ENCODE measurements around the gene FBXO10. TPM values are rescaled to one million over a fixed set of nuclear protein-coding genes. Genes with fewer than 3 reads are reported as not detected.
A peak's percentile ranks its signal among the peaks of the same experiment; 100 is the strongest.

Gene FBXO10
- total RNA-seq, 1 experiment from 2014 or later, result 14.0 TPM

- TF ChIP-seq AFF4 (CRISPR knock-in tag; IDR thresholded peaks at IDR 0.05; ENCODE audit: borderline replicate concordance), result peak; percentile 97; the same call in 1 of the 2 replicates
- peak; percentile 65 for TF ChIP-seq PRDM15 (CRISPR knock-in tag; IDR thresholded peaks at IDR 0.05)
- no peak for TF ChIP-seq ZNF416 (CRISPR knock-in tag; IDR thresholded peaks at IDR 0.05)
- no peak for TF ChIP-seq GTF2I (CRISPR knock-in tag; conservative IDR thresholded peaks at IDR 0.05)
- no peak for TF ChIP-seq SOX15 (CRISPR knock-in tag; IDR thresholded peaks at IDR 0.05)
- TF ChIP-seq ZNF512 (CRISPR knock-in tag; IDR thresholded peaks at IDR 0.05; ENCODE audit: borderline replicate concordance), result peak; percentile 71; the same call in 1 of the 2 replicates
- TF ChIP-seq RELA (CRISPR knock-in tag; IDR thresholded peaks at IDR 0.05; ENCODE audit: borderline replicate concordance), result peak; percentile 97
- no peak for TF ChIP-seq PRRX2 (CRISPR knock-in tag; IDR thresholded peaks at IDR 0.05)
- peak; percentile 99 for TF ChIP-seq MAX (CRISPR knock-in tag; IDR thresholded peaks at IDR 0.05)
- peak; percentile 43 for TF ChIP-seq NFYB (CRISPR knock-in tag; conservative IDR thresholded peaks at IDR 0.05; ENCODE audit: low read depth)
- peak; percentile 62; the same call in 1 of the 2 replicates for TF ChIP-seq NR2C2 (CRISPR knock-in tag; IDR thresholded peaks at IDR 0.05)
Observed at GRCh38 chr9:37592108-37592951, 16.1 kb upstream of the FBXO10 start, which contains the start of gene TOMM5 (continued).

GRCh38 chr9:37587521-37587920 is 11.3 kb upstream of the FBXO10 start:
- peaks cover 20% of the 10 kb centered on the region for H3K4me1 Mint-ChIP-seq
- H3K9me3 Mint-ChIP-seq, result no peaks in the 10 kb centered on the region
- H3K27me3 Mint-ChIP-seq (ENCODE audit: low read depth), result peaks cover 7% of the 10 kb centered on the region
- H3K27ac Mint-ChIP-seq, result no peak overlapping the region
- ATAC-seq, result no peak
- DNase-seq (ENCODE audit: low spot score), result no peak
- CTCF ChIA-PET, result no interaction called here
- H3K4me3 Mint-ChIP-seq, result no peak overlapping the region
- POLR2A ChIA-PET, result no interaction called here
- peaks cover 62% of the 10 kb centered on the region for H3K36me3 Mint-ChIP-seq
- no peak for TF ChIP-seq MXD4 (CRISPR knock-in tag; IDR thresholded peaks at IDR 0.05; ENCODE audit: borderline replicate concordance)
- no peak for TF ChIP-seq FOXP1 (CRISPR knock-in tag; IDR thresholded peaks at IDR 0.05; ENCODE audit: borderline replicate concordance)
- TF ChIP-seq ATF6 (CRISPR knock-in tag; IDR thresholded peaks at IDR 0.05), result no peak
- no peak for TF ChIP-seq ATF2 (CRISPR knock-in tag; IDR thresholded peaks at IDR 0.05; ENCODE audit: borderline replicate concordance, low read depth)
- TF ChIP-seq FOXP4 (CRISPR knock-in tag; IDR thresholded peaks at IDR 0.05), result no peak
- no peak for TF ChIP-seq ELF4 (CRISPR knock-in tag; IDR thresholded peaks at IDR 0.05; ENCODE audit: low read depth)
- no peak for TF ChIP-seq SMAD4 (CRISPR knock-in tag; IDR thresholded peaks at IDR 0.05)
- no peak for TF ChIP-seq NR2C2 (CRISPR knock-in tag; IDR thresholded peaks at IDR 0.05)

All from WTC11 (cell line).